Neural cell (in vitro differentiated cells): ENCODE results near the gene NCLN.

Experiments used
- EP300 ChIP-seq: fragments of 450-650 bp; conservative IDR thresholded peaks from 2 replicates; pipeline ENCODE4 v1.6.1; 2014; ENCODE audit warnings: antibody characterized with exemption, mild to moderate bottlenecking, moderate library complexity; ENCODE audit not compliant: poor library complexity, severe bottlenecking
- EZH2 ChIP-seq: fragments of 200-600, 300-800 bp; shearing (Covaris generic), sonication (generic); IDR thresholded peaks from 2 replicates; pipeline ENCODE4 v1.6.1; 2014; ENCODE audit warnings: antibody characterized with exemption, low read length, borderline replicate concordance, mild to moderate bottlenecking; ENCODE audit not compliant: insufficient read depth, poor library complexity, severe bottlenecking
- POLR2AphosphoS5 ChIP-seq: IDR thresholded peaks from 2 replicates; pipeline ENCODE4 v1.6.1; 2012
- RAD21 ChIP-seq: fragments of 450-650 bp; conservative IDR thresholded peaks from 2 replicates; pipeline ENCODE4 v1.6.1; 2014; ENCODE audit warnings: antibody characterized with exemption, mild to moderate bottlenecking, moderate library complexity
- TAF1 ChIP-seq: IDR thresholded peaks from 2 replicates; pipeline ENCODE4 v1.6.1; 2012; ENCODE audit warnings: low read depth
- TF ChIP-seq, protein P1 (sequence below): IDR thresholded peaks from 2 replicates; pipeline ENCODE4 v1.6.1; 2012; ENCODE audit warnings: borderline replicate concordance
- TF ChIP-seq, protein P2 (sequence below): fragments of 450-650 bp; IDR thresholded peaks from 2 replicates; pipeline ENCODE4 v1.5.1; 2014; ENCODE audit warnings: antibody characterized with exemption, mild to moderate bottlenecking, moderate library complexity; ENCODE audit not compliant: poor library complexity, severe bottlenecking

DNA sequence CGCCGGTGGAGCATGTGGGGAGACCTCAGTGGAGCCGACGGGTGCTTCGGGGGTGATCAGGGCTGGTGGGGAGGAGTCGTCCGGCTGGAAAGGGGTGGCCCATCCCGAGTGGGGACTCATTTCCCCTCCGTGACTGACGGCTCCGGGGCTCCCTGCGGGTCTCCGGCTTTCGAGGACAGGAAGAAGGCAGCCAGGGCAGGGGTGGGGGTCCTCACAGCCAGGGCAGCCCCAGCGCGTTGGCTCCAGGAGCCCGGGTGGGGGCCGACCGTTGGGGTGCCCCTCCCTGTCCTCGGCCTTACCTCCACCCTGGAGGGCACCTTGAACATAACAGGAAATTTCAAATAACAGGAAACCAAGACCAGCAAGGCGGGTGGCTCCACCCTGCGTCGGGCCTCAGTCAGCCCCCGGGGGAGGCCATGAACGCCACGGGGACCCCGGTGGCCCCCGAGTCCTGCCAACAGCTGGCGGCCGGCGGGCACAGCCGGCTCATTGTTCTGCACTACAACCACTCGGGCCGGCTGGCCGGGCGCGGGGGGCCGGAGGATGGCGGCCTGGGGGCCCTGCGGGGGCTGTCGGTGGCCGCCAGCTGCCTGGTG, 7.3 kb upstream of the NCLN start, which contains the start of gene S1PR4:
- TF ChIP-seq, protein P1, sequence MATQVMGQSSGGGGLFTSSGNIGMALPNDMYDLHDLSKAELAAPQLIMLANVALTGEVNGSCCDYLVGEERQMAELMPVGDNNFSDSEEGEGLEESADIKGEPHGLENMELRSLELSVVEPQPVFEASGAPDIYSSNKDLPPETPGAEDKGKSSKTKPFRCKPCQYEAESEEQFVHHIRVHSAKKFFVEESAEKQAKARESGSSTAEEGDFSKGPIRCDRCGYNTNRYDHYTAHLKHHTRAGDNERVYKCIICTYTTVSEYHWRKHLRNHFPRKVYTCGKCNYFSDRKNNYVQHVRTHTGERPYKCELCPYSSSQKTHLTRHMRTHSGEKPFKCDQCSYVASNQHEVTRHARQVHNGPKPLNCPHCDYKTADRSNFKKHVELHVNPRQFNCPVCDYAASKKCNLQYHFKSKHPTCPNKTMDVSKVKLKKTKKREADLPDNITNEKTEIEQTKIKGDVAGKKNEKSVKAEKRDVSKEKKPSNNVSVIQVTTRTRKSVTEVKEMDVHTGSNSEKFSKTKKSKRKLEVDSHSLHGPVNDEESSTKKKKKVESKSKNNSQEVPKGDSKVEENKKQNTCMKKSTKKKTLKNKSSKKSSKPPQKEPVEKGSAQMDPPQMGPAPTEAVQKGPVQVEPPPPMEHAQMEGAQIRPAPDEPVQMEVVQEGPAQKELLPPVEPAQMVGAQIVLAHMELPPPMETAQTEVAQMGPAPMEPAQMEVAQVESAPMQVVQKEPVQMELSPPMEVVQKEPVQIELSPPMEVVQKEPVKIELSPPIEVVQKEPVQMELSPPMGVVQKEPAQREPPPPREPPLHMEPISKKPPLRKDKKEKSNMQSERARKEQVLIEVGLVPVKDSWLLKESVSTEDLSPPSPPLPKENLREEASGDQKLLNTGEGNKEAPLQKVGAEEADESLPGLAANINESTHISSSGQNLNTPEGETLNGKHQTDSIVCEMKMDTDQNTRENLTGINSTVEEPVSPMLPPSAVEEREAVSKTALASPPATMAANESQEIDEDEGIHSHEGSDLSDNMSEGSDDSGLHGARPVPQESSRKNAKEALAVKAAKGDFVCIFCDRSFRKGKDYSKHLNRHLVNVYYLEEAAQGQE = no peak
- no peak for TF ChIP-seq TAF1
- TF ChIP-seq, protein P2, sequence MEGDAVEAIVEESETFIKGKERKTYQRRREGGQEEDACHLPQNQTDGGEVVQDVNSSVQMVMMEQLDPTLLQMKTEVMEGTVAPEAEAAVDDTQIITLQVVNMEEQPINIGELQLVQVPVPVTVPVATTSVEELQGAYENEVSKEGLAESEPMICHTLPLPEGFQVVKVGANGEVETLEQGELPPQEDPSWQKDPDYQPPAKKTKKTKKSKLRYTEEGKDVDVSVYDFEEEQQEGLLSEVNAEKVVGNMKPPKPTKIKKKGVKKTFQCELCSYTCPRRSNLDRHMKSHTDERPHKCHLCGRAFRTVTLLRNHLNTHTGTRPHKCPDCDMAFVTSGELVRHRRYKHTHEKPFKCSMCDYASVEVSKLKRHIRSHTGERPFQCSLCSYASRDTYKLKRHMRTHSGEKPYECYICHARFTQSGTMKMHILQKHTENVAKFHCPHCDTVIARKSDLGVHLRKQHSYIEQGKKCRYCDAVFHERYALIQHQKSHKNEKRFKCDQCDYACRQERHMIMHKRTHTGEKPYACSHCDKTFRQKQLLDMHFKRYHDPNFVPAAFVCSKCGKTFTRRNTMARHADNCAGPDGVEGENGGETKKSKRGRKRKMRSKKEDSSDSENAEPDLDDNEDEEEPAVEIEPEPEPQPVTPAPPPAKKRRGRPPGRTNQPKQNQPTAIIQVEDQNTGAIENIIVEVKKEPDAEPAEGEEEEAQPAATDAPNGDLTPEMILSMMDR = no peak
- TF ChIP-seq EZH2 = no peak
- no peak for TF ChIP-seq POLR2AphosphoS5
- TF ChIP-seq RAD21 = no peak
- no peak for TF ChIP-seq EP300
